Activated CD8-positive, alpha-beta memory T cell treated with anti-CD3 and anti-CD28 coated beads, Interleukin-2, amount 50 U/mL, for 24 hours (primary cell): ENCODE data around the gene CDK5RAP2.
"Not testable (repeated sequence)": the region's sequence is repeated elsewhere in the genome, so short reads cannot be mapped to it uniquely, and the experiment has no call there.

ENCODE experiments used
- DNase-seq: peaks from one replicate; pipeline ENCODE4 v3.0.0-alpha.2; 2020; ENCODE audit errors: extremely low read depth

Gene CDK5RAP2

GRCh38 chr9:120592210-120592609 is 12.2 kb upstream of the CDK5RAP2 start:
- no peak for DNase-seq

DNA sequence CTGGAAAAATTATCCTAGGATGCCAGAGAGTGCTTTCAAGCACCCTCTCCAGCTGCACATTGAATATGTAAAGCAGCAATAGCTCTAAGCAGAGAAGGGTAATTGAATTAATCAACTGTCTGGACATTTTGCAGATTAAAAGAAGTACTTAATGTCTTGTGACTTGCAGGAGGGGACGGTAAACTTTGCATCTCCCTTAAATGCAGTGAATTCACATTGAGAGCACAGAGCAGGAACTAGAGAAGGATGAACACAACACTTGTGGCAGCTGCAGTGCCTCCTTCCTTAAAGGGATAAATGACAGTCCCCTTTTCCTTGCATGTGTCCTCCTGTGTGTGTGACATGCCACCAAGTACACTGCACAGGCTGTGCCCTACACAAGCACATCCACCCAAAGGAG is 7.4 kb upstream of the CDK5RAP2 start:
- no peak for DNase-seq

DNA sequence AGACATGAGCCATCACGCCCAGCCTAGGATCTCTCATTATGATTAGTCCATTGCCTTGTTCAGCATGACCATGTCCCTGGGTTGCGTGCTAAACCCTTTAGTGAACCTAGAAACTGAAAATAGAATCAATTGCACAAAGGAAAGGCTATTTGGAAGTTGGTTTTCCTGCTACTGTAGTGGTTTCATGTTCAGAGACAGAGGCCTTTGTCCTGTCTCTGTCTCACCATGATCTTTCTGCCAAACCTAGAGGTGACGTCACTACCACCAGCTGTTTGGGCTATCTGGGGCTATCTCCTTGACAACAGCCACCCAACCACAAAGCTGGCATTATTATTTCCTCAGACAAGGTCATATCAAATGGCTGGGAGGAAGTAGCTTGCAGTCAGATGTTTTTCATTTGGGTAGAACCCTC is 4.0 kb upstream of the CDK5RAP2 start:
- DNase-seq = no peak

DNA sequence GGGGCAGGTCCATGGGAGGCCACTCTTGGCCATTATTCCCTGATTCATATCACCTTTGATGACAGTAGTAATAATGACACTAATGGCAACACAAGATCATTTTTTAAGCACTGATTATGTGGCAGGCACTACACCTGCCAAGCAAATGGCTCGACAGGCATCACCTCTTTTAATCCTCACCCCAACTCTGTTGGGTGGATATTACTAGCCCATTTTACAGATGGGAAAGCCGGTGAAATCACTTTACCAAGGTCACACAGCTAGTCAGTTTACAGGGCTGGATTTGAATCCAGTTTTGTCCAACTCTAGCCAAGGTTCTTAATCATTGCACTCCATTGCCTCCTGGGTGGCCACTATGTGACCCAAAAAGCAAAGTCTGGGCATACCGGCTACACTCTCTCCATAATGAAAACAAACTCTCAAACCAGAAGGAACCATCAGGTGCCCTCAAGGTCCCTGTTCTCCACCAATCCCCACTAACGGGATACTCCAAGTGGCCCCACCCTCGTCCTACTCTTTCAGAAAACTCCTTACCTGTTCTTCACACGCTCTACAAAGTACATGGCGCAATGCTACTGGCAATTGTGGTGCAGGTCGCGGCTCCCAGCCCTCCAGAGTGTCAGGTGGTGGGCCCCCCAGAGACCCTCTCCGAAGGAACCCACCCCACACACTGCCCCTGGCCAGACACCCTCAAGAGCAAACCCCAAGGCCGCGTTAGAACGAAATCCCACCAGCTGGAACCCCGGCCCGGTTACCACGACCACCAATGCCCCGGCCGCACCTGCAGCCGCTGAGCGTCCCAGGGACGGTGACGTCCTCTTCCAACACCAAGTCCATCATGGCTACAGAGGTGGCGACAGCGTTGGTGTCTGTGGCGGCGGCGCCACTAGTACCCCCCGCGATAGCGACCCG is 572 bp downstream of the CDK5RAP2 start:
- no peak for DNase-seq

GRCh38 chr9:120574473-120574872 is 5.5 kb downstream of the CDK5RAP2 start:
- no peak for DNase-seq

GRCh38 chr9:120572472-120572871 is 7.5 kb downstream of the CDK5RAP2 start:
- no peak for DNase-seq

DNA sequence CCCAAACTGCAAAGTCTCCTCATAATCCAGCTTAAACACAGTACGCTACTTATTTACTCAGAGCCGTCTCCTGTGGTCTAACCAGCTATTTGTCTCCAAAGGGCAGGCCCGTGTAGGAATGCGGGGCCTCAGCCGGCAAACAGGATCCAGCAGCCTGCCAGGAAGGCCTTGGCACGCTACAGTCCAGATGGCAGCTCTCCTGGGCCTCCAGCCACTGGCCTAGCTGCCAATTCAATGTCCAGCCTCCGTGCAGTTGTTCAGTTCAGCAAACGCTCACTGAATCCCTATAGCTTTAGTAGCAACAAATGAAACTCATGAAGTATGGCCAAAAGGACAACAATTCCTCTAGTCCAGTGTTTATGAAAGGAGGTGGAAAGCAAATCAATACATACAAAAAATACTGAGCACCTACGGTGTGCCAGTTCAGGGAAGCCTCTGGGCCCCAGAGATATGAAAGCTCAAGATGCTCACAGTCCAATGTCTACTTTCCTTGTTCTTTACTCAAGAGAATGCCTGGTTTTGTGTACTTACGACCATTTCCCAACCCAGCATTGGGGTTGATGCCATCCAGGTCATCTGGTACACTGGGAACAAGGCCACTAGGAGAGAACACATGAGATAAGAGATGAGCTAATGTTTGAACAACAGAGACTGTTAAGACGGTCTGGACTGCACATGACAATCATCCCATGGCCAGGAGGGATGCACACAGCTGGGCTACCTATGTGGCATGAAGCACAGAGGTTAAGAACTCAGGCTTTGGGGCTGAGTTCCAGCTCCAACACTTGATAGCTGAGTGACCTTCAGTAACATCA is 8.3 kb downstream of the CDK5RAP2 start:
- no peak for DNase-seq

- no peak for DNase-seq
Measured at GRCh38 chr9:120570296-120570695, 9.7 kb downstream of the CDK5RAP2 start.

GRCh38 chr9:120569556-120569955 is 10.4 kb downstream of the CDK5RAP2 start:
- no peak for DNase-seq

- DNase-seq = no peak
Measured at GRCh38 chr9:120568816-120569215, 11.2 kb downstream of the CDK5RAP2 start.

DNA sequence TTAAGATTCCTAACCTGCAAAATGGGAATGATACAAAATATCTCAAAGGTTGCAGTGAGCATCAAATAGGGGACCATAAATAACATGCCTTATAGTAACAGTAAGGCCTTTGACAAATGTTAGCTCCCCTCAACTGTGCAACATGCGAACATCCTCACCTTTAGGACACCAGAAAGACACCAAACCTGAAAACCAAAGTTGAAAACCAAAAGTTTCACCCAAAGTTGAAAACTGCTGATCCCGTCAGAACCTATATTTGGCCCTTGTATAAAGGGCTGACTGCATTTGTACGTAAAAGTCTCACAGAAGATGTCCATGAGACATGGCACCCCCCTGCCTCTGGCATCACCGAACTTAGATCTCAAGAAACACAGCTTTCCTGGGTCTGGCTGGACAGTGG is 12.1 kb downstream of the CDK5RAP2 start:
- DNase-seq = no peak

DNA sequence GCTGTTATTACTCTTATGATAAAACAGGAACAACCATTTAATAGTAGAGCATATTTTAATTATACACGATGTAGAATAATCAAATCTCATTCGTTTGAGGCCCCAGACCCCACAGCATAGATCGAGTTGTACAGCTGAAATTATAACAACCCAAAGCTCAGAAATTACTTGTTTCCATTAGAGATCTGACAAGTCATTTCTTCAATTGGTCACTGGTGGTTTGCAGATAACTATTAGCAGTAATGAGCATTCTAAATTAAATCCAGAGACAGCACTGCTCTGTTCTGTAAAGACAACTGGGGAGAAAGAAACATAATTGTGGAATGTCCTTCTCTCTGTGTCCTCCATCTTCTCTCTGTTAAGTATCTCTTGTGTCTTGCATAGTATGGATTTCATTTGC is 12.9 kb downstream of the CDK5RAP2 start:
- no peak for DNase-seq

DNA sequence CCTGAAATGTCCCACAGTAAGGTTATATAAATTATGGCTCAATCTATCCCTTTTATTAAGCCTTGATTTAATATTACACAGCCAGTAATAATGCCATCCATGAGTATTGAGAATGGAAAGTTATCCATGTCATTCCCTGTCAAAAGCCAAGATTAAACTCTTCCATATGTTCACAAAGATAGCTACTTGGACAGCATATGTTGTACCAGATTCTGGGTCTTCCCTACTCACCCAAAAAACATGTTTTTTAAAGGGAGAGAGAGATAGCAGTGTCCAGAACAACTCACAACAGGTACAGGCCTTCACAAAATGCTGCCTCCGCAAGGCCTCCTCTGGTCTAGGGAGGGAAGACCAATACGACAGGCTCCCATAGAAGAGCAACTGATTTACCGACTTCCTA is 15.4 kb downstream of the CDK5RAP2 start:
- no peak for DNase-seq

DNA sequence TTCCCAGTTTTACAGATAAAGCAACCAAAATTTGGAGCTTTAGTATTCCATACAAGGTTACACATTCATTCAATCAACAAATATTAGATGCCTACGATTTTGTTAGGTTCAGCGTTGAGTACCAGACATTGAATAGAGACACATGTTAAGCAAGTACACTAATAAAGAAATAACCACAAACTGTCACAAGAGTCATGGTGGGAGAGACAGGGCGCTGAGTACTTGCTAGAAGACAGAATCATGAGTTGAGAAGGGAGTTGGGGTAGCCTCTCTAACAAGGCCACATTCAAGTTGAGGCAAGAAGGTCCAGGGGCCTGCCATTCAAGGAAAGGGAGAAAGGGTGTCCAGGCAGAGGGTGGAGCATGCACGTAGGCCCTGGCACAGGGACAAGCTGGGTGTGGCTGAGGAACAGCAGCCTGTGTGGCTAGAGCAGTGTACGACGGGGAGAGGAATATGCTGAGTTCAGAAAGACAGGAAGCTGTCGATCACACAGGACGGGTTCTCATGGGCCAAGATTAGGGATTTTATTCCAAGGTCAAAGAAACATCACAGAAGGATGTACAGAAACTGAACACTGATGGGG is 17.0 kb downstream of the CDK5RAP2 start:
- DNase-seq = no peak

DNA sequence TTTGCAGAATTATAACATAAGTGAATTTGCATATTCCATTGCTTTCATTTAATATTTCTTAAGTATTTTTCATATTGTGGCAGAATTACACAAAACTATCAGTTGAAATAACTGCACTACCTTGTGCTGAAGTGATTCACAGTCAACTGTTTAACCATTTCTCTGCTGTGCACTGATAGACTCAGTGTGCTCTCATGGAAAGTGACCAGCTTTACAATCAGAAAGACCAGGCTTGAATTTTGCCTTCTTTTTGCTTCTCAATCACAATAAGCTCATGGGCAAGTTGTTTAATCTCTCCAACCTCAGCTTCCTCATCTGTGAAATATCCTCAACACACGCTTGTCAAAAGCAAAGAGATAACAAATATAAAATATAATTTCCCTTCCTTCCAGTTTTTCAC is 18.3 kb downstream of the CDK5RAP2 start:
- no peak for DNase-seq

DNA sequence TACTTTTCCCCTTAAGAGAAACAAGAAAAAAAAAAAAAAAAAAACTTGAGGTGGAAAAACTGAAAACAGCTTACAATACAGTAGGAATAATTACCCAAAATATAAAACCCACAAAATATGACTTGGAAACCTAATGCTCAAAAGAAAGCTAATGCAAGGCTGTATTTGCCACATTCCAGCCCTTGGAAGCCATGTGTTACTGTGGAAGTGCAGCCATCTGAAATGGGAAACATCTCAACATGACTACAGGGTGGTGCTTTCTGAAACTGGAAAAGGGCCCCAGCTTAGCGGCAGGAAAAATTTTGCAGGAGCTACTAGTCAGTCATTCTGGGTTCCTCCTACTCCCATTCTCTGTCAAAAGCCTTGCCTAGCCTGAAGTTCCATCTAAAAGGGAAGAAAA is 20.4 kb downstream of the CDK5RAP2 start:
- no peak for DNase-seq

- DNase-seq = no peak
Measured at GRCh38 chr9:120558454-120558853, 21.5 kb downstream of the CDK5RAP2 start.

GRCh38 chr9:120557205-120557604 is 22.8 kb downstream of the CDK5RAP2 start:
- DNase-seq = no peak

DNA sequence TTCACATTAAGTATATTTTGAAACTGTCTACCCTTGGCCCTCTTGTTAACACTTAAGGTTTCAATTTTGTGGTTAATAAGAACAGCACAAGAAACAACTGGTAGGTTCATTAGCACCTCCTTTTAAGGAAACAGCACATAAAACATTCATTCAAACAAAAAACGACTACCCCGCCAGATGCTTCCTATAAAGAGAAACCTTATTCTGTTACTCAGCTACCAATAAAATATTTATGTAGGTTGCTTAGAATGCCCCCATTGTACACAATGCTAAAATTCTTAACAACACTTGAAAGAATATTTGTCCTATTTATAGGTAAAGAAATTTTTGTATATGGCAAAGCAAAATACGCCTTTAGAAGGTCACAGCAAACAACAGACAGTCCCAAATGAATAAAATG is 23.2 kb downstream of the CDK5RAP2 start:
- DNase-seq = no peak

DNA sequence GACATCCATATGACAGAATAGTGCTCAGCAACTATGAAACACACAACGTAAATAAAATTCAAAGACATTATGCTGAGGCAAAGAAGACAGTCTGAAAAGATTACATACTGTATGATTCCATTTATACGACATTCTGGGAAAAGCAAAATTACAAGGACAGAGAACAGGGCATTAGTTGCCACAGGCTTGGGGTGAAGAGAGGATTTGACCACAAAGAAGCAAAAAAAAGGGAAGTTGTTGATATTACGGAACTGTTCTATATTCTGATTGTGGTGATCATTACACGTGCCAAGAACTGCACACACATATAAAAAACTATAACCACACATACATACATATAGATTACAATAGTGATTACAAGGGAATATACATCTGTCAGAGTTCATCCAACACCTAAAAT is 24.1 kb downstream of the CDK5RAP2 start:
- DNase-seq = no peak

GRCh38 chr9:120552210-120552704 is 27.7 kb downstream of the CDK5RAP2 start:
- not testable (repeated sequence) for DNase-seq
